Smooth muscle cell (in vitro differentiated cells): Measurements from ENCODE around the gene KRTAP5-6. TPM values are rescaled to one million over a fixed set of nuclear protein-coding genes. Genes with fewer than 3 reads are reported as not detected.

Source experiments
- DNase-seq: peaks from one replicate; lab custom pipeline; 2025; ENCODE audit not compliant: unreplicated experiment; lab: John Stamatoyannopoulos, UW
- H2AFZ ChIP-seq: fragments of 200-600 bp; sonication (generic); 2 replicates; pipeline ENCODE4 v1.6.0; 2016; ENCODE audit warnings: antibody characterized with exemption, low read depth, mild to moderate bottlenecking
- H3F3A ChIP-seq: fragments of 200-600 bp; sonication (generic); 2 replicates; pipeline ENCODE4 v1.6.0; 2017; ENCODE audit warnings: antibody characterized with exemption, low read depth
- H3K27ac ChIP-seq: fragments of 200-600 bp; sonication (generic); 2 replicates; pipeline ENCODE4 v1.5.1; 2016; ENCODE audit warnings: low read depth, mild to moderate bottlenecking
- H3K27me3 ChIP-seq: fragments of 200-600 bp; sonication (generic); 2 replicates; pipeline ENCODE4 v1.6.1; 2016; ENCODE audit warnings: low read depth, mild to moderate bottlenecking
- H3K36me3 ChIP-seq: fragments of 200-600 bp; sonication (generic); 2 replicates; pipeline ENCODE4 v1.5.1; 2016; ENCODE audit warnings: low read depth
- H3K4me1 ChIP-seq: fragments of 200-600 bp; sonication (generic); 2 replicates; pipeline ENCODE4 v1.5.1; 2016; ENCODE audit warnings: low read depth
- H3K4me2 ChIP-seq: fragments of 200-600 bp; sonication (generic); 2 replicates; pipeline ENCODE4 v1.6.0; 2016; ENCODE audit warnings: mild to moderate bottlenecking
- H3K4me3 ChIP-seq: fragments of 200-600 bp; sonication (generic); 2 replicates; pipeline ENCODE4 v1.5.1; 2016; ENCODE audit warnings: mild to moderate bottlenecking
- H3K79me2 ChIP-seq: fragments of 200-600 bp; sonication (generic); 2 replicates; pipeline ENCODE4 v1.6.0; 2016; ENCODE audit warnings: low read depth, mild to moderate bottlenecking
- H3K9ac ChIP-seq: fragments of 200-600 bp; sonication (generic); 2 replicates; pipeline ENCODE4 v1.6.0; 2016; ENCODE audit warnings: low read depth
- H3K9me3 ChIP-seq: fragments of 200-600 bp; sonication (generic); replicated peaks from 2 replicates; pipeline ENCODE4 v1.5.1; 2016; ENCODE audit warnings: low read depth
- H4K20me1 ChIP-seq: fragments of 200-600 bp; sonication (generic); 2 replicates; pipeline ENCODE4 v1.6.0; 2016; ENCODE audit warnings: low read depth
- WGBS: methylation state at CpG from one replicate; pipeline ENCODE4 v1.1.7; 2016; ENCODE audit warnings: low lambda C conversion rate; 5-methylcytosine and 5-hydroxymethylcytosine counted together
- polyA plus RNA-seq: library from polyadenylated mRNA; unstranded; fragments of >200 nt; fragmentation: Nextera tagmentation; extraction: Ambion mirVana; gene quantifications from 2 replicates; pipeline ENCODE4 v1.2.1, GENCODE V29; 2016
- total RNA-seq: library from RNA; depleted of rRNA; stranded (reverse); fragments of >200 nt; gene quantifications from 2 replicates; pipeline ENCODE4 v1.2.3, GENCODE V29; 2014
- TF ChIP-seq, protein P1 (sequence below): fragments of 200-600 bp; sonication (generic); IDR thresholded peaks from 2 replicates; pipeline ENCODE4 v1.5.1; 2017; ENCODE audit warnings: borderline replicate concordance, mild to moderate bottlenecking, antibody characterized with exemption; ENCODE audit not compliant: insufficient read depth, poor library complexity, severe bottlenecking

The KRTAP5-6 gene, protein sequence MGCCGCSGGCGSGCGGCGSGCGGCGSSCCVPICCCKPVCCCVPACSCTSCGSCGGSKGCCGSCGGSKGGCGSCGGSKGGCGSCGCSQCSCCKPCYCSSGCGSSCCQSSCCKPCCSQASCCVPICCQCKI
- total RNA-seq (not detected in 2 replicates), polyA plus RNA-seq (not detected in 2 replicates)

DNA sequence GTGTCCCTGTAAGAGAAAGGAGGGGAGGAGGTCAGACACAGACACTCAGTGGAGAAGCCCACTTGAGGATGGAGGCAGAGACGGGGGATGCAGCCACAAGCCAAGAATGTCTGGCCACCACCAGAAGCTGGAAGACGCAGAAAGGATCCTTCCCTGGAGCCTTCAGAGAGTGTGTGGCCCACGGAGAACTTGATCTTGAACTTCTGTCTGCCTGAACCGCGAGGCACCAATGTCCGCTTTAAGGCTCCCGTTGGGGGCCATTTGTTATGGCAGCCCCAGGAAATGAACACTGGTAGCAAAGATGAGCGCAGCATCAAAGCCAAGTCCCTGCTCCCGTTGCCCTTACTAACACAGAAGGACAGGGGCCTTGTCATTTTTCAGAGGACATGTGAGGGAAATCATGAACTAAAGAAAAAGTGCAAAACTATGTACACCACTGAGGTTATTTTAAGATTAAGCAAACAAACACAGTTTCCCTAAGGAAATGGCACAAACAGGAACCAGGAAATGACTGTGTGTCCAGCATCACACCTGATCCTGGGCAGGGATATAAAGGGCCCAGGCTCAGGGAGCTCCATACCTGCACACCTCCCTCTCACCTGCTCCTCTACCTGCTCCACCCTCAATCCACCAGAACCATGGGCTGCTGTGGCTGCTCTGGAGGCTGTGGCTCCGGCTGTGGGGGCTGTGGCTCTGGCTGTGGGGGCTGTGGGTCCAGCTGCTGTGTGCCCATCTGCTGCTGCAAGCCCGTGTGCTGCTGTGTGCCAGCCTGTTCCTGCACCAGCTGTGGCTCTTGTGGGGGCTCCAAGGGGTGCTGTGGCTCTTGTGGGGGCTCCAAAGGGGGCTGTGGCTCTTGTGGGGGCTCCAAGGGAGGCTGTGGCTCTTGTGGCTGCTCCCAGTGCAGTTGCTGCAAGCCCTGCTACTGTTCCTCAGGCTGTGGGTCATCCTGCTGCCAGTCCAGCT lies at the start of gene KRTAP5-6:
KRTAP5-6 (plus strand) TSS at position 588 of the 963 bp plus-strand sequence; CDS start at position 639, 51 bp downstream.
- H2AFZ ChIP-seq = no peak within 1 kb of the TSS
- TF ChIP-seq, protein P1, sequence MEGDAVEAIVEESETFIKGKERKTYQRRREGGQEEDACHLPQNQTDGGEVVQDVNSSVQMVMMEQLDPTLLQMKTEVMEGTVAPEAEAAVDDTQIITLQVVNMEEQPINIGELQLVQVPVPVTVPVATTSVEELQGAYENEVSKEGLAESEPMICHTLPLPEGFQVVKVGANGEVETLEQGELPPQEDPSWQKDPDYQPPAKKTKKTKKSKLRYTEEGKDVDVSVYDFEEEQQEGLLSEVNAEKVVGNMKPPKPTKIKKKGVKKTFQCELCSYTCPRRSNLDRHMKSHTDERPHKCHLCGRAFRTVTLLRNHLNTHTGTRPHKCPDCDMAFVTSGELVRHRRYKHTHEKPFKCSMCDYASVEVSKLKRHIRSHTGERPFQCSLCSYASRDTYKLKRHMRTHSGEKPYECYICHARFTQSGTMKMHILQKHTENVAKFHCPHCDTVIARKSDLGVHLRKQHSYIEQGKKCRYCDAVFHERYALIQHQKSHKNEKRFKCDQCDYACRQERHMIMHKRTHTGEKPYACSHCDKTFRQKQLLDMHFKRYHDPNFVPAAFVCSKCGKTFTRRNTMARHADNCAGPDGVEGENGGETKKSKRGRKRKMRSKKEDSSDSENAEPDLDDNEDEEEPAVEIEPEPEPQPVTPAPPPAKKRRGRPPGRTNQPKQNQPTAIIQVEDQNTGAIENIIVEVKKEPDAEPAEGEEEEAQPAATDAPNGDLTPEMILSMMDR = no peak
- no peak within 1 kb of the TSS for H3K4me2 ChIP-seq
- no peak within 1 kb of the TSS for H3K9ac ChIP-seq
- H3K27me3 ChIP-seq = no peaks in the 10 kb centered on the region
- H3K4me1 ChIP-seq = peaks cover 13% of the 10 kb centered on the region
- H3K4me3 ChIP-seq = no peak within 1 kb of the TSS
- H4K20me1 ChIP-seq = no peaks in the 10 kb centered on the region
- no peak for DNase-seq
- no peaks in the 10 kb centered on the region for H3K36me3 ChIP-seq
- H3K27ac ChIP-seq = no peak within 1 kb of the TSS
- no peaks in the 10 kb centered on the region for H3K79me2 ChIP-seq
- 92% methylated on average over 11 of the region's 11 CpGs for WGBS
- H3K9me3 ChIP-seq = no peaks in the 10 kb centered on the region
- peaks cover 6% of the 10 kb centered on the region for H3F3A ChIP-seq

DNA sequence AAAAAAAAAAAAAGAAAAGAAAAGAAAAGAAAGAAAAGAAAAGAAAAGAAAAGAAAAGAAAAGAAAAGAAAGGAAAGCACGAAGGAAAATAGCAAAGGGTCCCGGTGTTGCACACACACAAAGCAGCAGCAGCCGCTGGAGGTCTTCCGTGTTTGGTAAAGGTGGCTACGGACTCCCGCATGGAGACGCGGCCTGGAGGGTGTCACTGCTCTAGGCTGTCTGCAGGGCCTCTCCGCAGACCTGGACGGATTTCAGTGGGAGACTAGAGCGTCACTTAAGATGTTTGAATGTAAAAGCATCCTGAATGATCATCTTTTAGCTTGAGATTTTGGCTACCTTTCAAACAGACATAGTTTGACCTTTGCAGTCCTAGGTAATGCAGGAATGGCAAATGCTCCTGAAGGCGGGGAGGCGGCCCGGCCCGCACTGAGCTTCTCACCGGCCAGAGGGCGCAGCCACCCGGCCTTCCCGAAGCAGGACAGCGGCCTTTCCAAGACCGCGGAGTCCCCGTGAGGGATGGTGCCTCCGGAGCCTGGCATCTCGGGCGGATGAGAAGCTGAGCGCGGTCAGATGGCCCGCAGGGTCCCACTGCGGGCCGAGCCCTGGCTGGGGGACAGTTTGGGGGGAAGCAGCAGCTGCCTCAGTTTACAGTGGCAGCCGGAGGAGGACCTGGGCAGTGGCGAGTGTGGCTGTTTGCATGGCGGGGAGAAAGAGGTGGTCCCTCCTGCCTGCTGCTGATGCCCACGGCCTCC lies 48.9 kb upstream of the KRTAP5-6 start:
- no peak overlapping the region for H2AFZ ChIP-seq
- no peak overlapping the region for H3K4me3 ChIP-seq
- 90% methylated on average over 35 of the region's 35 CpGs for WGBS
- H3K9ac ChIP-seq = no peak overlapping the region
- H3K79me2 ChIP-seq = no peaks in the 10 kb centered on the region
- H3K36me3 ChIP-seq = no peaks in the 10 kb centered on the region
- DNase-seq = no peak
- TF ChIP-seq, protein P1 = no peak
- no peaks in the 10 kb centered on the region for H3K9me3 ChIP-seq
- H3K27me3 ChIP-seq = no peaks in the 10 kb centered on the region
- peaks cover 7% of the 10 kb centered on the region for H3F3A ChIP-seq
- no peaks in the 10 kb centered on the region for H4K20me1 ChIP-seq
- H3K4me1 ChIP-seq = peaks cover 3% of the 10 kb centered on the region
- no peak overlapping the region for H3K27ac ChIP-seq
- no peak overlapping the region for H3K4me2 ChIP-seq

DNA sequence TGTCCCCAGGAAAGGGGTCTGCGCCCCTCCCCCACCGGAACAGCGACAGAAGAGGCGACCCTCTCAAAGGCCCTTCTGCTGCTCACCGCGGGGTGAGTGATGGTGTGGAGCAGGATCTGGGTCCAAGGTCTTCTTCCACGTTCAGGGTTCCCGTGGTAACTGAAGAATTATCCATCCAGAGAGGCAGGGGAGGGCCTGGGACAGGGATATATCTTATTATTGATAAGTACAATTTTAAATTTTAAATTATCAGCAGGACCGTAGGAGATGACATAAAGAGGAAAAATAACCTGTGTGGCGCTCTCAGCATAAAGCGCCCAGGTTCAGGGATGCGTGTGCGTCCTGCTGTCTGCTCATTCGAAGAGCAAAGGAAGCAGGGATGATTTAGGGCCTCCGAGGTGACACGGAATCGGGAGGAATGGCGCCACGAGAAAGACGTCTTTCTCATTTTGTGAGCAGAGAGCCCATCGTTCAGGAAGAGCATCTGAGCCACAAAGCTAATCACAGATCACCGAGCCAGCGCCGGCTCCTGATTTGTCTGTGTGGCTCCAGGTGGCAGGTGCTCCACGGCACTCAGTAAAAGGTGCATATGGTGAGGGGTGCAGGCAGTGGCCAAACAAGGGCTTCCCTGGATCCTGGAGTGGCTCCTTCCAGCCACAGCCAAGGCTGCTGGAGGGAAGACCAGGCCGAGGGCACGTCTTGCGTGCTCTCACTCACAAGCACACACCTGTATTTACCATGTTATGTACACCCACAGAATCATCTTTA lies 48.2 kb upstream of the KRTAP5-6 start:
- Histone ChIP-seq H3K9ac (no peak overlapping the region), H3F3A (peaks cover 7% of the 10 kb centered on the region), H3K79me2 (no peaks in the 10 kb centered on the region), H3K4me2 (no peak overlapping the region), H3K36me3 (no peaks in the 10 kb centered on the region), H3K27me3 (no peaks in the 10 kb centered on the region), H4K20me1 (no peaks in the 10 kb centered on the region), H2AFZ (no peak overlapping the region), H3K27ac (no peak overlapping the region), H3K4me1 (peaks cover 6% of the 10 kb centered on the region), H3K4me3 (no peak overlapping the region), H3K9me3 (no peaks in the 10 kb centered on the region)
- 91% methylated on average over 28 of the region's 28 CpGs for WGBS
- DNase-seq = no peak
- TF ChIP-seq, protein P1 = no peak
